Endothelial cell of umbilical vein (primary cell): Measurements from ENCODE around the gene PERM1. TPM values are rescaled to one million over a fixed set of nuclear protein-coding genes. Genes with fewer than 3 reads are reported as not detected.

Experiments used
- BruUV-seq: library from RNA; stranded (reverse); fragments of 400-500 nt; replicated peaks from 2 replicates; lab custom pipeline; 2021; lab: Mats Ljungman, UMichigan
- CTCF ChIA-PET: fragments of 300-600, 350-600 bp; sonication (Branson Sonifier 250); formaldehyde crosslinking; loops from one replicate; lab custom pipeline; 2021; ENCODE audit warnings: antibody characterized with exemption, inconsistent platforms; lab: Charles Lee
- POLR2A ChIA-PET: fragments of 300-600, 350-600 bp; sonication (Branson Sonifier 250); formaldehyde crosslinking; loops from one replicate; lab custom pipeline; 2021; ENCODE audit warnings: antibody characterized with exemption, inconsistent platforms; lab: Charles Lee
- DNase-seq: peaks from one replicate; pipeline ENCODE4 v3.0.0-alpha.2; 2011; ENCODE audit warnings: low read depth, low spot score
- FAIRE-seq: peaks from 2 replicates; lab custom pipeline; 2011; peaks lifted over from hg19 to GRCh38; lab: Jason Lieb, UNC
- H2AFZ ChIP-seq: 2 replicates; pipeline ENCODE4 v1.6.0; 2012; ENCODE audit warnings: low read depth, low read length, control low read depth, inconsistent platforms
- H3K27ac ChIP-seq: 2 replicates; pipeline ENCODE4 v1.5.1; 2011; ENCODE audit warnings: low read depth, mild to moderate bottlenecking, control low read depth, low read length, moderate library complexity; ENCODE audit not compliant: insufficient read depth
- H3K27me3 ChIP-seq, 2 experiments: 2 replicates each; pipeline versions ENCODE4 v1.6.0 to v1.6.1; 2011; ENCODE audit warnings: low read length in 2 of 2, mixed read lengths in 1 of 2; ENCODE audit not compliant: control insufficient read depth in 2 of 2, insufficient read depth in 2 of 2
- H3K36me3 ChIP-seq, 2 experiments: 2 replicates in 1 of 2; 3 replicates in 1 of 2; pipeline ENCODE4 v1.5.1; 2011; ENCODE audit warnings: low read length in 2 of 2, mild to moderate bottlenecking in 1 of 2, moderate library complexity in 1 of 2; ENCODE audit not compliant: control insufficient read depth in 2 of 2, insufficient read depth in 2 of 2; ENCODE audit errors: extremely low read depth in 1 of 2
- H3K4me1 ChIP-seq: 3 replicates; pipeline ENCODE4 v1.5.1; 2011; ENCODE audit warnings: mild to moderate bottlenecking, low read length; ENCODE audit not compliant: control insufficient read depth, insufficient read depth; ENCODE audit errors: extremely low read depth
- H3K4me2 ChIP-seq: 2 replicates; pipeline ENCODE4 v1.6.1; 2011; ENCODE audit warnings: low read length, control low read depth, mixed read lengths; ENCODE audit not compliant: insufficient read depth
- H3K4me3 ChIP-seq, 3 experiments: fragments of 200-600 bp in 1 of 3; sonication (generic), shearing (Covaris generic) in 1 of 3; replicated peaks in 1 of 3; 2 replicates each; pipeline ENCODE4 v1.5.1; 2011 to 2016; ENCODE audit warnings: control low read depth in 3 of 3, low read length in 3 of 3, mild to moderate bottlenecking in 2 of 3, inconsistent platforms in 1 of 3, low read depth in 1 of 3, moderate library complexity in 1 of 3; ENCODE audit not compliant: insufficient read depth in 1 of 3
- H3K79me2 ChIP-seq: 2 replicates; pipeline ENCODE4 v1.6.0; 2012; ENCODE audit warnings: low read length, inconsistent platforms; ENCODE audit not compliant: control insufficient read depth, insufficient read depth
- H3K9ac ChIP-seq: replicated peaks from 2 replicates; pipeline ENCODE3; 2011; ENCODE audit warnings: low read length, control low read depth; ENCODE audit not compliant: insufficient read depth; ENCODE audit errors: extremely low read depth
- H3K9me1 ChIP-seq: replicated peaks from 3 replicates; pipeline ENCODE4 v1.6.0; 2011; ENCODE audit warnings: mild to moderate bottlenecking, low read length; ENCODE audit not compliant: control insufficient read depth, insufficient read depth; ENCODE audit errors: extremely low read depth
- H3K9me3 ChIP-seq: replicated peaks from 2 replicates; pipeline ENCODE4 v1.5.1; 2012; ENCODE audit warnings: low read length, inconsistent platforms; ENCODE audit not compliant: control insufficient read depth, insufficient read depth
- H4K20me1 ChIP-seq: replicated peaks from 2 replicates; pipeline ENCODE3; 2011; ENCODE audit warnings: mild to moderate bottlenecking, low read length; ENCODE audit not compliant: control insufficient read depth, insufficient read depth; ENCODE audit errors: extremely low read depth
- CTCF ChIP-seq, 2 donors: IDR thresholded peaks; 1 replicate in 1 of 2; 2 replicates in 1 of 2; pipeline ENCODE4 v1.5.1; 2011; ENCODE audit warnings: low read length in 2 of 2, mild to moderate bottlenecking in 2 of 2, moderate library complexity in 2 of 2, control low read depth in 1 of 2, inconsistent platforms in 1 of 2, low read depth in 1 of 2; ENCODE audit not compliant: insufficient read depth in 1 of 2; ENCODE audit errors: extremely low read depth in 1 of 2
- EZH2 ChIP-seq: IDR thresholded peaks from 2 replicates; pipeline ENCODE4 v1.6.1; 2012; ENCODE audit warnings: borderline replicate concordance, low read depth, mild to moderate bottlenecking, moderate library complexity, low read length, inconsistent platforms; ENCODE audit not compliant: severe bottlenecking
- FOS ChIP-seq: IDR thresholded peaks from 2 replicates; pipeline ENCODE4 v1.6.1; 2011; ENCODE audit warnings: mild to moderate bottlenecking, low read length, moderate library complexity, borderline replicate concordance; ENCODE audit not compliant: insufficient read depth
- GATA2 ChIP-seq: IDR thresholded peaks from 2 replicates; pipeline ENCODE4 v1.7.0; 2011; ENCODE audit warnings: low read depth, mild to moderate bottlenecking, moderate library complexity, mixed read lengths, low read length; ENCODE audit not compliant: insufficient read length, insufficient read depth
- JUN ChIP-seq: IDR thresholded peaks from 2 replicates; pipeline ENCODE4 v1.6.1; 2011; ENCODE audit warnings: borderline replicate concordance, low read depth; ENCODE audit not compliant: insufficient read length, insufficient read depth
- MYC ChIP-seq: IDR thresholded peaks from one replicate; pipeline ENCODE4 v1.6.1; 2011; ENCODE audit warnings: mild to moderate bottlenecking, low read depth, low read length
- POLR2A ChIP-seq: IDR thresholded peaks from 2 replicates; pipeline ENCODE4 v1.6.1; 2012; ENCODE audit warnings: low read depth, mild to moderate bottlenecking, control low read depth, low read length
- POLR2AphosphoS5 ChIP-seq: IDR thresholded peaks from 2 replicates; pipeline ENCODE4 v1.6.1; 2012; ENCODE audit warnings: low read depth, mild to moderate bottlenecking, control low read depth, low read length, moderate library complexity; ENCODE audit not compliant: insufficient read depth
- dilution Hi-C: fragments of 300-500 bp; cut with MboI; formaldehyde crosslinking; loops from one replicate; pipeline ENCODE4 v1.15.0; 2019; ENCODE audit warnings: low sequenced_read_pairs; ENCODE audit not compliant: extremely low pct_ligation_motif_present
- intact Hi-C: fragments of 100-400 bp; cut with micrococcal nuclease; formaldehyde crosslinking; loops from one replicate; pipeline ENCODE4 v1.10.0; 2022
- polyA plus RNA-seq, 4 experiments: library from polyadenylated mRNA; depleted of rRNA in 3 of 4; stranded (reverse) in 3 of 4; unstranded in 1 of 4; fragments of >200 nt; gene quantifications; 2 replicates each; pipeline versions ENCODE4 v1.2.1 to v1.2.3, GENCODE V29; 2011 to 2012; ENCODE audit warnings: missing spikeins in 1 of 4
- total RNA-seq: library from RNA; stranded (reverse); gene quantifications from 2 replicates; pipeline ENCODE4 v1.2.3, GENCODE V29; 2021
- TF ChIP-seq, protein P1 (sequence below): IDR thresholded peaks from 2 replicates; pipeline ENCODE4 v1.6.1; 2011; ENCODE audit not compliant: insufficient read depth, insufficient read length

The PERM1 gene
- total and polyA plus RNA-seq, 2 donors (not counting 3 experiments of a cell fraction or from before 2014, with no cell fraction given) = not detected

- ChIA-PET CTCF (interaction anchor here (1.0 to 5.1 kb wide), 6 partner anchors 15 to 310 kb away, joined by 3 to 77 read pairs (median 6); partner anchors contain the start of gene PLEKHN1), POLR2A (no interaction called here)
- no peaks in the 10 kb centered on the region for H4K20me1 ChIP-seq
- DNase-seq (no peak), FAIRE-seq (no peak)
- H3K4me2 ChIP-seq = no peak overlapping the region
- H3K9ac ChIP-seq = no peak overlapping the region
- no peaks in the 10 kb centered on the region for H3K9me3 ChIP-seq
- H3K79me2 ChIP-seq = no peaks in the 10 kb centered on the region
- dilution Hi-C loops (no loop called here), intact Hi-C loops (no loop called here)
- no peak overlapping the region for H2AFZ ChIP-seq
- H3K9me1 ChIP-seq = no peaks in the 10 kb centered on the region
- H3K36me3 ChIP-seq = no peaks in the 10 kb centered on the region
- H3K4me1 ChIP-seq = no peaks in the 10 kb centered on the region
- peaks cover 0 to 2% of the 10 kb centered on the region in 2 experiments for H3K27me3 ChIP-seq
- no peak overlapping the region for H3K4me3 ChIP-seq
- TF ChIP-seq FOS = no peak
- TF ChIP-seq, protein P1, sequence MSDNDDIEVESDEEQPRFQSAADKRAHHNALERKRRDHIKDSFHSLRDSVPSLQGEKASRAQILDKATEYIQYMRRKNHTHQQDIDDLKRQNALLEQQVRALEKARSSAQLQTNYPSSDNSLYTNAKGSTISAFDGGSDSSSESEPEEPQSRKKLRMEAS = no peak
- TF ChIP-seq GATA2 = no peak
- no peak for TF ChIP-seq POLR2A
- TF ChIP-seq POLR2AphosphoS5 = no peak
- no peak for TF ChIP-seq MYC
- no peak for TF ChIP-seq JUN
- no peak for TF ChIP-seq EZH2
- TF ChIP-seq CTCF (IDR thresholded peaks at IDR 0.05; ENCODE audit: extremely low read depth in 1 of 2, insufficient read depth in 1 of 2, low read depth in 1 of 2, low read length in 2 of 2) = no peak
- H3K27ac ChIP-seq = no peak overlapping the region
- no TSS peak for BruUV-seq
Measured at GRCh38 chr1:981491-981954, 370 bp downstream of the PERM1 start.
